KBM-7 (cell line): ENCODE measurements around the gene SMYD4.
"Not testable (repeated sequence)": the region's sequence is repeated elsewhere in the genome, so short reads cannot be mapped to it uniquely, and the experiment has no call there.

Source experiments
- DNase-seq: peaks from one replicate; pipeline ENCODE4 v3.0.0-alpha.2; 2015
- in situ Hi-C: fragments of 300-500 bp; cut with MboI; formaldehyde crosslinking; loops from 2 replicates; pipeline ENCODE4 v1.14.3; 2020; ENCODE audit warnings: low sequenced_read_pairs, low pct_unique_long_range_greater_than_20kb, mixed read lengths

The SMYD4 gene

GRCh38 chr17:1787301-1787902 lies 42.3 kb downstream of the SMYD4 start:
- in situ Hi-C loops, result no loop called here
- no peak for DNase-seq

DNA sequence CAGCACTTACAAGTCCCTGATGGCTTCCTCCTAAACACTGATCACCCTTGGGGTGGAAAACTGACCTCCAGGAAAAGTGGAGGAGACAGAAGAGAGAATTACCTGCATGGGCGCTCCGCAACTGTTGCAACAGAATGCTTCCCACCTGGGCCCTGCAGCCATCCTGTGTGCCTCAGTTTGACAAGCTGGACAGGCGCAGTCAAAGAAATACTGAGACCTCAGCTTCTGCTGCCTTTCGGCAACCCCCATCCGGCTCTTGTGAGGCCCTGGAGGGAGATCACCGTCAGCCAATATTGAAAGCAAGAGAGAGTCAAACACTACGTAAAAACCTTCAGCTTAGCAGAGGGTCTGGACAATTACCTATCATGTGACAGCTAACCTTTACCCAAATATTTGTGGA lies 43.0 kb downstream of the SMYD4 start:
- in situ Hi-C loops, result no loop called here
- no peak for DNase-seq

GRCh38 chr17:1785930-1786329 lies 43.8 kb downstream of the SMYD4 start:
- no peak for DNase-seq
- in situ Hi-C loops, result no loop called here

- DNase-seq, result peak; percentile 55
- in situ Hi-C loops, result no loop called here
Observed at GRCh38 chr17:1783834-1784611, 45.7 kb downstream of the SMYD4 start.

GRCh38 chr17:1783271-1783670 lies 46.4 kb downstream of the SMYD4 start:
- in situ Hi-C loops, result no loop called here
- no peak for DNase-seq

GRCh38 chr17:1782171-1782567 lies 47.5 kb downstream of the SMYD4 start:
- in situ Hi-C loops, result no loop called here
- no peak for DNase-seq

- no peak for DNase-seq
- in situ Hi-C loops, result no loop called here
Observed at GRCh38 chr17:1779571-1780131, 50.1 kb downstream of the SMYD4 start.

DNA sequence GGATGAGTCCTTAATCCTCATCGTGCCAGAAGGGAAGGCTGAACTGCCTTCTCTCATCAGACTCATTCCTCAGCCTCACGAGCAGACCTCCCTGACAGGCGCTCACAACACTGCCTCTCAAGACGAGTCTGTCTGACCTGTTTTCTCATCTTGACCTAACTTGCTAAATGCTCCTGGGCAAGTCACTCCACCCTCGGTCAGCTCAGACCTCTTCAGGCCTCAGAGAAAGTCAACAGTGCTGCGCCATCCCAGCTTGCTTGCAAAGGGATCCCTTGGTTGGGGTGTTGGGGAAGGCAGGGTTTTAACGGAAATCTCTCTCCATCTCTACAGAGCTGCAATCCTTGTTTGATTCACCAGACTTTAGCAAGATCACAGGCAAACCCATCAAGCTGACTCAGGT lies 52.8 kb downstream of the SMYD4 start:
- in situ Hi-C loops, result no loop called here

DNA sequence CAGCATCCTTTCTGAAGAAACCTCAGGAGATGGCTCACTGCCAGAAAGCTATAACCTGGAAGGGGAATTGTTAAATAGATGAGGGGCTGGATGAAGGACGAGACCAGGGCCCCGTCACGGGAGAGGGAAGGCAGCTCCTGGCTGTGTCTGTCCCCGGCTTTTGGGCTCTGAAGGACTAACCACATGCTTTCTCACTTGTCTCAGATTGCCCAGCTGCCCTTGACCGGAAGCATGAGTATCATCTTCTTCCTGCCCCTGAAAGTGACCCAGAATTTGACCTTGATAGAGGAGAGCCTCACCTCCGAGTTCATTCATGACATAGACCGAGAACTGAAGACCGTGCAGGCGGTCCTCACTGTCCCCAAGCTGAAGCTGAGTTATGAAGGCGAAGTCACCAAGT lies 53.4 kb downstream of the SMYD4 start:
- in situ Hi-C loops, result no loop called here
- DNase-seq, result no peak

More for the DNA sequence above, 52.8 kb downstream of the SMYD4 start:
- DNase-seq, result no peak

DNA sequence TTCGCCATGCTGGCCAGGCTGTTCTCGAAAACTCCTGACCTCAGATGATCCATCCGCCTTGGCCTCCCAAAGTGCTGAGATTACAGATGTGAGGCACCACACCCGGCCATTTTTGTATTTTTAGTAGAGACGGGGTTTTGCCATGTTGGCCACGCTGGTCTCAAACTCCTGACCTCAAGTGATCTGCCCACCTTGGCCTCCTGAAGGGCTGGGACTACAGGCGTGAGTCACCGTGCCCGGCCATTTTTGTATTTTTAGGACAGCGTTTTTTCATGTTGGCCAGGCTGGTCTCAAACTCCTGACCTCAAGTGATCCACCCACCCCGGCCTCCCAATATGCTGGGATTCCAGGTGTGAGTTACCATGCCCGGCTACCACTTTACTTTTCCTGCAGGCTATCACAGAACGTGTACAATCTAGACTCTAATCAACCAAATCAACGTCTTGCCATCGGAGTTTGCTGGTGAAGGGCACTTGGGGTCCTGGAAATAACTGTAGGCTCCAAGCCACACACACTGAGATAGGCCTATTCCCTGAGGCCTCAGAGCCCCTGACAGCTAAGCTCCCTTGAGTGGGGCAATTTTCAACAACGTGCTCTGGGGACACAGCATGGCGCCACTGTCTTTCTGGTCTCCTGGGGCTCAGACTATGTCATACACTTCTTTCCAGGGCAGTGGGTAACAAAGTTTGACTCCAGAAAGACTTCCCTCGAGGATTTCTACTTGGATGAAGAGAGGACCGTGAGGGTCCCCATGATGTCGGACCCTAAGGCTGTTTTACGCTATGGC lies 55.1 kb downstream of the SMYD4 start:
- in situ Hi-C loops, result no loop called here
- DNase-seq, result no peak

DNA sequence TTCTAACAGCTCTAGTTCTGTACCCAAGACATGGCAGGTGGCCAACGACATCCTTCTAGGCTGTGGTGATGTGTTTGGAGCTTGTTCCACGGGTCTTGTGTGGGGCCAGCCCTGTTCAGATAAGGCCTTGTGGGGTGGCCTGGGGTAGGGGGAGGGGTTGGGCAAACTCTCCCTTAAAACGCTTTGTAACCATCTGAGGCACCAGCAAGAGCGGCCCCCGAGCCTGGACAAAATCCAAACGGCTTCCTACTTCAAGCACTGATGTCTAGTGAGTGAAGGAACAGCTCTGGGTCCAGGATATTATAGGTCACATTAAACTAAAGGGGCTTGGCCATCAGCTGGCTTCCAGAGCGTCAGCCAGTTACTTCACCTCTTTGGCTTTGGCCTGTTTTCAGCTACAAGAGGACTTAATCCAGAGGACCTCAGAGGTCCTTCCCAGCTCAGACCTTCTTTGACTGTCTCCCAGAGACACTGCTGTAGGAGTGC lies 56.0 kb downstream of the SMYD4 start:
- DNase-seq, result no peak
- in situ Hi-C loops, result no loop called here

- DNase-seq, in situ Hi-C loops: not testable (repeated sequence)
Observed at GRCh38 chr17:1773000-1773695, 56.6 kb downstream of the SMYD4 start.

- DNase-seq, result no peak
- in situ Hi-C loops, result no loop called here
Observed at GRCh38 chr17:1769822-1770477, 59.8 kb downstream of the SMYD4 start.

- in situ Hi-C loops, result no loop called here
- no peak for DNase-seq
Observed at GRCh38 chr17:1767358-1767757, 62.3 kb downstream of the SMYD4 start.

GRCh38 chr17:1766382-1767135 lies 63.1 kb downstream of the SMYD4 start:
- DNase-seq, result no peak
- in situ Hi-C loops, result no loop called here

DNA sequence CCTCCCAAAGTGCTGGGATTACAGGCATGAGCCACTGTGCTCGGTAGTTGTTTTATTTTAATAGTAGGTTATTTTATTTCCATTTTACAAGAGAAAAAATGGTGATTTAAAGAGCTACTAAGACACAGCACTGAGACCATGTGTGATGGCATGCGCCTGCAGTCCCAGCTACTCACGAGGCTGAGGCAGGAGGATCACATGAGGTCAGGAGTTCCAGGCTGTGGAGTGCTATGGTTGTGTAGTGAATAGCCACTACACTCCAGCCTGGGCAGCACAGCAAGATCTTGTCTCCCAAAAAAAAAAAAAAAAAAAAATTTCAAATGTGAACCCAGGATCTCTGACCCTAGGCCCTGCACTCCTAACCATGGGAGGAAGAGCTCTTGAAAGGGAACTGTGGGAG lies 64.1 kb downstream of the SMYD4 start:
- no peak for DNase-seq
- in situ Hi-C loops, result no loop called here

- in situ Hi-C loops, DNase-seq: not testable (repeated sequence)
Observed at GRCh38 chr17:1764705-1765104, 65.0 kb downstream of the SMYD4 start.

GRCh38 chr17:1764284-1764683 lies 65.4 kb downstream of the SMYD4 start:
- in situ Hi-C loops, result no loop called here
- DNase-seq, result peak; percentile 82
